ENCODE results near the gene CRY2. TPM values are rescaled to one million over a fixed set of nuclear protein-coding genes. Genes with fewer than 3 reads are reported as not detected.

The CRY2 gene
- 7.8 and 8.1 TPM in 2 replicates for polyA plus RNA-seq (2013)

GRCh38 chr11:45846974-45847910, at the start of gene CRY2:
TSS of gene CRY2 (plus strand) at chr11:45847475. CDS start at chr11:45847491, 16 bp downstream.
- Histone ChIP-seq H4K8ac (ENCODE audit: low read depth, low read length) (peak within 1 kb of the TSS; percentile 0), H3K36me3 (ENCODE audit: control insufficient read depth in 1 of 2, insufficient read depth in 2 of 2, low read length in 2 of 2) (no peaks in the 10 kb centered on the region), H2AFZ (ENCODE audit: insufficient read depth, low read length, poor library complexity) (peak within 1 kb of the TSS; percentile 37), H3K79me1 (ENCODE audit: low read length) (peaks cover 5% of the 10 kb centered on the region), H3K9ac (ENCODE audit: low read length) (peak within 1 kb of the TSS; percentile 63), H3K18ac (ENCODE audit: low read length) (peak within 1 kb of the TSS; percentile 0), H3K27ac (ENCODE audit: low read depth, low read length) (no peak within 1 kb of the TSS), H2BK12ac (ENCODE audit: low read length) (no peak within 1 kb of the TSS), H3K4ac (ENCODE audit: low read depth, low read length) (no peak within 1 kb of the TSS), H2BK5ac (ENCODE audit: low read depth, low read length, poor library complexity) (no peak within 1 kb of the TSS), H2AK5ac (ENCODE audit: low read length) (no peak within 1 kb of the TSS), H4K91ac (ENCODE audit: low read depth, low read length) (peak within 1 kb of the TSS; percentile 0), H3K4me2 (ENCODE audit: low read length) (peak within 1 kb of the TSS; percentile 67), H4K12ac (ENCODE audit: low read depth, low read length) (no peak within 1 kb of the TSS), H3K4me3 (ENCODE audit: low read depth, low read length) (peak within 1 kb of the TSS; percentile 90), H3K4me1 (ENCODE audit: control insufficient read depth in 1 of 2, insufficient read depth in 2 of 2, low read length in 2 of 2) (peaks cover 5 to 8% of the 10 kb centered on the region in 2 experiments), H3K23ac (ENCODE audit: low read length) (no peak within 1 kb of the TSS), H2BK120ac (ENCODE audit: insufficient read depth, low read length, poor library complexity) (no peak within 1 kb of the TSS), H3K27me3 (ENCODE audit: insufficient read depth, low read length) (no peaks in the 10 kb centered on the region), H3K9me3 (ENCODE audit: insufficient read depth, low read depth, low read length) (peaks cover 3% of the 10 kb centered on the region), H3K14ac (ENCODE audit: low read length) (peak within 1 kb of the TSS; percentile 58), H3K79me2 (ENCODE audit: control insufficient read depth, insufficient read depth, low read length, poor library complexity) (peaks cover 4% of the 10 kb centered on the region)
- DNase-seq: peak; percentile 99 to 100
- no CpG with 5 or more reads among the region's 75 CpGs for WGBS (ENCODE audit: extremely low coverage, insufficient coverage, insufficient read length)

- no peak overlapping the region for H3K4ac ChIP-seq (ENCODE audit: low read depth, low read length)
- H2BK5ac ChIP-seq (ENCODE audit: low read depth, low read length, poor library complexity): no peak overlapping the region
- H3K36me3 ChIP-seq (ENCODE audit: control insufficient read depth in 1 of 2, insufficient read depth in 2 of 2, low read length in 2 of 2): no peaks in the 10 kb centered on the region
- peak in 1 of 2 donors; percentile 24 for DNase-seq
- peaks cover 3% of the 10 kb centered on the region for H3K27me3 ChIP-seq (ENCODE audit: insufficient read depth, low read length)
- no peak overlapping the region for H2BK120ac ChIP-seq (ENCODE audit: insufficient read depth, low read length, poor library complexity)
- H3K23ac ChIP-seq (ENCODE audit: low read length): no peak overlapping the region
- H3K14ac ChIP-seq (ENCODE audit: low read length): no peak overlapping the region
- H3K18ac ChIP-seq (ENCODE audit: low read length): no peak overlapping the region
- no peak overlapping the region for H3K9ac ChIP-seq (ENCODE audit: low read length)
- no peaks in the 10 kb centered on the region for H3K79me1 ChIP-seq (ENCODE audit: low read length)
- H2AK5ac ChIP-seq (ENCODE audit: low read length): no peak overlapping the region
- no peak overlapping the region for H3K27ac ChIP-seq (ENCODE audit: low read depth, low read length)
- WGBS (ENCODE audit: extremely low coverage, insufficient coverage, insufficient read length): no CpG with 5 or more reads among the region's 10 CpGs
- H3K4me2 ChIP-seq (ENCODE audit: low read length): no peak overlapping the region
- H4K8ac ChIP-seq (ENCODE audit: low read depth, low read length): no peak overlapping the region
- H3K9me3 ChIP-seq (ENCODE audit: insufficient read depth, low read depth, low read length): no peaks in the 10 kb centered on the region
- H2AFZ ChIP-seq (ENCODE audit: insufficient read depth, low read length, poor library complexity): no peak overlapping the region
- H2BK12ac ChIP-seq (ENCODE audit: low read length): no peak overlapping the region
- H4K91ac ChIP-seq (ENCODE audit: low read depth, low read length): no peak overlapping the region
- H4K12ac ChIP-seq (ENCODE audit: low read depth, low read length): no peak overlapping the region
- H3K4me1 ChIP-seq (ENCODE audit: control insufficient read depth in 1 of 2, insufficient read depth in 2 of 2, low read length in 2 of 2): no peaks in the 10 kb centered on the region
- no peak overlapping the region for H3K4me3 ChIP-seq (ENCODE audit: low read depth, low read length)
- no peaks in the 10 kb centered on the region for H3K79me2 ChIP-seq (ENCODE audit: control insufficient read depth, insufficient read depth, low read length, poor library complexity)
Observed at GRCh38 chr11:45798793-45799441, 48.4 kb upstream of the CRY2 start.

GRCh38 chr11:45799562-45799961, 47.7 kb upstream of the CRY2 start:
- WGBS (ENCODE audit: extremely low coverage, insufficient coverage, insufficient read length): no CpG with 5 or more reads among the region's 3 CpGs
- H3K23ac ChIP-seq (ENCODE audit: low read length): no peak overlapping the region
- no peak overlapping the region for H3K27ac ChIP-seq (ENCODE audit: low read depth, low read length)
- no peak overlapping the region for H3K9ac ChIP-seq (ENCODE audit: low read length)
- H3K14ac ChIP-seq (ENCODE audit: low read length): no peak overlapping the region
- H3K9me3 ChIP-seq (ENCODE audit: insufficient read depth, low read depth, low read length): no peaks in the 10 kb centered on the region
- DNase-seq: no peak
- peaks cover under 1% of the 10 kb centered on the region for H3K79me1 ChIP-seq (ENCODE audit: low read length)
- no peak overlapping the region for H4K12ac ChIP-seq (ENCODE audit: low read depth, low read length)
- H3K27me3 ChIP-seq (ENCODE audit: insufficient read depth, low read length): peaks cover 7% of the 10 kb centered on the region
- no peak overlapping the region for H2BK120ac ChIP-seq (ENCODE audit: insufficient read depth, low read length, poor library complexity)
- no peak overlapping the region for H4K91ac ChIP-seq (ENCODE audit: low read depth, low read length)
- peaks cover 0 to 3% of the 10 kb centered on the region in 2 experiments for H3K4me1 ChIP-seq (ENCODE audit: control insufficient read depth in 1 of 2, insufficient read depth in 2 of 2, low read length in 2 of 2)
- H3K18ac ChIP-seq (ENCODE audit: low read length): no peak overlapping the region
- peaks cover 1% of the 10 kb centered on the region for H3K79me2 ChIP-seq (ENCODE audit: control insufficient read depth, insufficient read depth, low read length, poor library complexity)
- H2AK5ac ChIP-seq (ENCODE audit: low read length): no peak overlapping the region
- H3K36me3 ChIP-seq (ENCODE audit: control insufficient read depth in 1 of 2, insufficient read depth in 2 of 2, low read length in 2 of 2): no peaks in the 10 kb centered on the region
- no peak overlapping the region for H3K4ac ChIP-seq (ENCODE audit: low read depth, low read length)
- no peak overlapping the region for H2BK12ac ChIP-seq (ENCODE audit: low read length)
- H3K4me2 ChIP-seq (ENCODE audit: low read length): no peak overlapping the region
- no peak overlapping the region for H2BK5ac ChIP-seq (ENCODE audit: low read depth, low read length, poor library complexity)
- H3K4me3 ChIP-seq (ENCODE audit: low read depth, low read length): no peak overlapping the region
- no peak overlapping the region for H2AFZ ChIP-seq (ENCODE audit: insufficient read depth, low read length, poor library complexity)
- no peak overlapping the region for H4K8ac ChIP-seq (ENCODE audit: low read depth, low read length)

- Histone ChIP-seq H3K14ac (ENCODE audit: low read length) (no peak overlapping the region), H4K12ac (ENCODE audit: low read depth, low read length) (no peak overlapping the region), H2BK120ac (ENCODE audit: insufficient read depth, low read length, poor library complexity) (no peak overlapping the region), H3K4me1 (ENCODE audit: control insufficient read depth in 1 of 2, insufficient read depth in 2 of 2, low read length in 2 of 2) (peaks cover 0 to 3% of the 10 kb centered on the region in 2 experiments), H3K9ac (ENCODE audit: low read length) (no peak overlapping the region), H2AK5ac (ENCODE audit: low read length) (no peak overlapping the region), H3K27me3 (ENCODE audit: insufficient read depth, low read length) (peaks cover 7% of the 10 kb centered on the region), H3K4ac (ENCODE audit: low read depth, low read length) (no peak overlapping the region), H2BK12ac (ENCODE audit: low read length) (no peak overlapping the region), H3K79me2 (ENCODE audit: control insufficient read depth, insufficient read depth, low read length, poor library complexity) (peaks cover 4% of the 10 kb centered on the region), H3K23ac (ENCODE audit: low read length) (no peak overlapping the region), H3K79me1 (ENCODE audit: low read length) (peaks cover 5% of the 10 kb centered on the region), H4K8ac (ENCODE audit: low read depth, low read length) (no peak overlapping the region), H3K36me3 (ENCODE audit: control insufficient read depth in 1 of 2, insufficient read depth in 2 of 2, low read length in 2 of 2) (no peaks in the 10 kb centered on the region), H3K18ac (ENCODE audit: low read length) (no peak overlapping the region), H3K4me2 (ENCODE audit: low read length) (no peak overlapping the region), H3K27ac (ENCODE audit: low read depth, low read length) (no peak overlapping the region), H3K9me3 (ENCODE audit: insufficient read depth, low read depth, low read length) (no peaks in the 10 kb centered on the region), H4K91ac (ENCODE audit: low read depth, low read length) (no peak overlapping the region), H3K4me3 (ENCODE audit: low read depth, low read length) (no peak overlapping the region), H2BK5ac (ENCODE audit: low read depth, low read length, poor library complexity) (no peak overlapping the region), H2AFZ (ENCODE audit: insufficient read depth, low read length, poor library complexity) (no peak overlapping the region)
- no peak for DNase-seq
- WGBS (ENCODE audit: extremely low coverage, insufficient coverage, insufficient read length): no CpG with 5 or more reads among the region's 2 CpGs
Observed at GRCh38 chr11:45800261-45800660, 47.0 kb upstream of the CRY2 start.
